Keratinocyte (primary cell): ENCODE data around the gene LYZL1. TPM values are rescaled to one million over a fixed set of nuclear protein-coding genes. Genes with fewer than 3 reads are reported as not detected.

Experiments
- DNase-seq: peaks from one replicate; pipeline ENCODE4 v3.0.0-alpha.2; 2011; ENCODE audit warnings: low read depth, missing footprints, low spot score
- FAIRE-seq: peaks from 2 replicates; lab custom pipeline; 2011; peaks lifted over from hg19 to GRCh38; lab: Jason Lieb, UNC
- H2AFZ ChIP-seq: 2 replicates; pipeline ENCODE4 v1.6.0; 2012; ENCODE audit warnings: low read length, control low read depth, inconsistent platforms; ENCODE audit not compliant: control insufficient read depth
- H3K27ac ChIP-seq: 2 replicates; pipeline ENCODE4 v1.5.1; 2011; ENCODE audit warnings: low read length; ENCODE audit not compliant: control insufficient read depth, insufficient read depth
- H3K27me3 ChIP-seq: 3 replicates; pipeline ENCODE4 v1.6.0; 2011; ENCODE audit warnings: low read length; ENCODE audit not compliant: control insufficient read depth, insufficient read depth; ENCODE audit errors: extremely low read depth
- H3K36me3 ChIP-seq, 2 experiments: 2 replicates in 1 of 2; 3 replicates in 1 of 2; pipeline ENCODE4 v1.5.1; 2011; ENCODE audit warnings: low read length in 2 of 2, mild to moderate bottlenecking in 1 of 2; ENCODE audit not compliant: control insufficient read depth in 2 of 2, insufficient read depth in 2 of 2; ENCODE audit errors: extremely low read depth in 1 of 2
- H3K4me1 ChIP-seq: 3 replicates; pipeline ENCODE4 v1.5.1; 2011; ENCODE audit warnings: low read length; ENCODE audit not compliant: control insufficient read depth, insufficient read depth; ENCODE audit errors: extremely low read depth
- H3K4me2 ChIP-seq: 3 replicates; pipeline ENCODE4 v1.6.0; 2011; ENCODE audit warnings: low read depth, low read length; ENCODE audit not compliant: control insufficient read depth, insufficient read depth; ENCODE audit errors: extremely low read depth
- H3K4me3 ChIP-seq, 3 experiments: fragments of 200-600 bp in 1 of 3; sonication (generic) in 1 of 3; 2 replicates in 2 of 3; 3 replicates in 1 of 3; pipeline ENCODE4 v1.5.1; 2011 to 2016; ENCODE audit warnings: low read length in 3 of 3, mild to moderate bottlenecking in 3 of 3, control low read depth in 2 of 3, inconsistent platforms in 1 of 3, low read depth in 1 of 3, mixed read lengths in 1 of 3, mixed run types in 1 of 3, moderate library complexity in 1 of 3; ENCODE audit not compliant: control insufficient read depth in 2 of 3, insufficient read depth in 2 of 3; ENCODE audit errors: extremely low read depth in 1 of 3
- H3K79me2 ChIP-seq: 2 replicates; pipeline ENCODE4 v1.6.0; 2012; ENCODE audit warnings: low read length; ENCODE audit not compliant: control insufficient read depth, insufficient read depth
- H3K9ac ChIP-seq: 3 replicates; pipeline ENCODE4 v1.6.0; 2011; ENCODE audit warnings: low read length; ENCODE audit not compliant: control insufficient read depth, insufficient read depth; ENCODE audit errors: extremely low read depth
- H3K9me1 ChIP-seq: 3 replicates; pipeline ENCODE4 v1.6.0; 2011; ENCODE audit warnings: low read length; ENCODE audit not compliant: control insufficient read depth, insufficient read depth; ENCODE audit errors: extremely low read depth
- H3K9me3 ChIP-seq: 2 replicates; pipeline ENCODE4 v1.5.1; 2012; ENCODE audit warnings: low read depth, low read length; ENCODE audit not compliant: control insufficient read depth
- H4K20me1 ChIP-seq: 3 replicates; pipeline ENCODE4 v1.6.0; 2011; ENCODE audit warnings: low read length; ENCODE audit not compliant: control insufficient read depth, insufficient read depth; ENCODE audit errors: extremely low read depth
- EZH2 ChIP-seq: IDR thresholded peaks from one replicate; pipeline ENCODE4 v1.6.1; 2012; ENCODE audit warnings: inconsistent platforms, mild to moderate bottlenecking, low read length, moderate library complexity
- dilution Hi-C: fragments of 300-500 bp; cut with MboI; formaldehyde crosslinking; loops from one replicate; pipeline ENCODE4 v1.7.0; 2020; ENCODE audit warnings: low sequenced_read_pairs; ENCODE audit not compliant: extremely low pct_ligation_motif_present
- polyA plus RNA-seq, 5 experiments: library from polyadenylated mRNA; depleted of rRNA in 3 of 5; stranded (reverse) in 3 of 5; stranded (forward) in 1 of 5; unstranded in 1 of 5; fragments of >200 nt; gene quantifications; 1 replicate in 1 of 5; 2 replicates in 3 of 5; 3 replicates in 1 of 5; pipeline versions ENCODE4 v1.2.1 to v1.2.3, GENCODE V29; 2011 to 2012; ENCODE audit warnings: missing spikeins in 2 of 5, low read depth in 1 of 5, low replicate concordance in 1 of 5
- TF ChIP-seq, protein P1 (sequence below), 3 experiments: IDR thresholded peaks in 1 of 3; conservative IDR thresholded peaks in 1 of 3; optimal IDR thresholded peaks in 1 of 3; 2 replicates in 2 of 3; 3 replicates in 1 of 3; pipeline versions ENCODE3 to v1.5.1; 2011; ENCODE audit warnings: low read length in 3 of 3, mild to moderate bottlenecking in 3 of 3, moderate library complexity in 2 of 3, control low read depth in 1 of 3, inconsistent platforms in 1 of 3; ENCODE audit not compliant: insufficient read depth in 2 of 3; ENCODE audit errors: extremely low read depth in 1 of 3

The LYZL1 gene
- polyA plus RNA-seq, 1 donor (not counting 4 experiments of a cell fraction or from before 2014, with no cell fraction given), result not detected

GRCh38 chr10:29315814-29316213 is 26.9 kb downstream of the LYZL1 start:
- H3K4me3 ChIP-seq, result no peak overlapping the region
- no peak for FAIRE-seq
- no peak overlapping the region for H3K4me2 ChIP-seq
- H4K20me1 ChIP-seq, result no peaks in the 10 kb centered on the region
- no peak for DNase-seq
- dilution Hi-C loops, result loop anchor here (25.0 kb wide), 1 partner anchor 179 kb away; no protein-coding TSS in a partner anchor
- no peaks in the 10 kb centered on the region for H3K79me2 ChIP-seq
- H3K36me3 ChIP-seq, result no peaks in the 10 kb centered on the region
- no peak overlapping the region for H3K9ac ChIP-seq
- no peaks in the 10 kb centered on the region for H3K9me3 ChIP-seq
- peaks cover 5% of the 10 kb centered on the region for H3K27me3 ChIP-seq
- TF ChIP-seq, protein P1, sequence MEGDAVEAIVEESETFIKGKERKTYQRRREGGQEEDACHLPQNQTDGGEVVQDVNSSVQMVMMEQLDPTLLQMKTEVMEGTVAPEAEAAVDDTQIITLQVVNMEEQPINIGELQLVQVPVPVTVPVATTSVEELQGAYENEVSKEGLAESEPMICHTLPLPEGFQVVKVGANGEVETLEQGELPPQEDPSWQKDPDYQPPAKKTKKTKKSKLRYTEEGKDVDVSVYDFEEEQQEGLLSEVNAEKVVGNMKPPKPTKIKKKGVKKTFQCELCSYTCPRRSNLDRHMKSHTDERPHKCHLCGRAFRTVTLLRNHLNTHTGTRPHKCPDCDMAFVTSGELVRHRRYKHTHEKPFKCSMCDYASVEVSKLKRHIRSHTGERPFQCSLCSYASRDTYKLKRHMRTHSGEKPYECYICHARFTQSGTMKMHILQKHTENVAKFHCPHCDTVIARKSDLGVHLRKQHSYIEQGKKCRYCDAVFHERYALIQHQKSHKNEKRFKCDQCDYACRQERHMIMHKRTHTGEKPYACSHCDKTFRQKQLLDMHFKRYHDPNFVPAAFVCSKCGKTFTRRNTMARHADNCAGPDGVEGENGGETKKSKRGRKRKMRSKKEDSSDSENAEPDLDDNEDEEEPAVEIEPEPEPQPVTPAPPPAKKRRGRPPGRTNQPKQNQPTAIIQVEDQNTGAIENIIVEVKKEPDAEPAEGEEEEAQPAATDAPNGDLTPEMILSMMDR (optimal IDR thresholded peaks at IDR 0.05 in 1 of 3, IDR thresholded peaks at IDR 0.05 in 1 of 3, conservative IDR thresholded peaks at IDR 0.05 in 1 of 3; ENCODE audit: extremely low read depth in 1 of 3, insufficient read depth in 2 of 3, low read length in 3 of 3), result no peak
- no peak for TF ChIP-seq EZH2
- no peaks in the 10 kb centered on the region for H3K4me1 ChIP-seq
- no peaks in the 10 kb centered on the region for H3K9me1 ChIP-seq
- H2AFZ ChIP-seq, result no peak overlapping the region
- H3K27ac ChIP-seq, result no peak overlapping the region

- no peaks in the 10 kb centered on the region for H3K9me3 ChIP-seq
- H3K4me3 ChIP-seq, result no peak overlapping the region
- no peaks in the 10 kb centered on the region for H3K79me2 ChIP-seq
- no peak overlapping the region for H3K4me2 ChIP-seq
- dilution Hi-C loops, result loop anchor here (25.0 kb wide), 1 partner anchor 179 kb away; no protein-coding TSS in a partner anchor
- H4K20me1 ChIP-seq, result no peaks in the 10 kb centered on the region
- no peak overlapping the region for H2AFZ ChIP-seq
- H3K4me1 ChIP-seq, result no peaks in the 10 kb centered on the region
- no peak overlapping the region for H3K9ac ChIP-seq
- TF ChIP-seq, protein P1 (optimal IDR thresholded peaks at IDR 0.05 in 1 of 3, IDR thresholded peaks at IDR 0.05 in 1 of 3, conservative IDR thresholded peaks at IDR 0.05 in 1 of 3; ENCODE audit: extremely low read depth in 1 of 3, insufficient read depth in 2 of 3, low read length in 3 of 3), result no peak
- no peak for TF ChIP-seq EZH2
- no peak overlapping the region for H3K27ac ChIP-seq
- H3K36me3 ChIP-seq, result no peaks in the 10 kb centered on the region
- DNase-seq (no peak), FAIRE-seq (no peak)
- H3K27me3 ChIP-seq, result peaks cover 5% of the 10 kb centered on the region
- no peaks in the 10 kb centered on the region for H3K9me1 ChIP-seq
These were observed 27.6 kb downstream of the LYZL1 start for GRCh38 chr10:29316308-29317026.
